Activated CD4-positive, alpha-beta memory T cell treated with anti-CD3 and anti-CD28 coated beads for 36 hours (primary cell): ENCODE data around the gene ITGAX. TPM values are rescaled to one million over a fixed set of nuclear protein-coding genes. Genes with fewer than 3 reads are reported as not detected.

Experiments used
- total RNA-seq, 2 experiments: library from RNA; stranded (reverse); gene quantifications; one replicate each; pipeline ENCODE4 v1.2.3, GENCODE V29; 2021

The ITGAX gene
- total RNA-seq, 2 experiments from 2014 or later, result 30.3 to 32.9 TPM

Other genes with a start within 250 kb of the ITGAX start
- 10 to 100 TPM; 38.5 to 40.5 TPM for gene BCKDK, start 246.8 kb upstream of the ITGAX start, total RNA-seq
- 10 to 100 TPM; 48.8 to 49.6 TPM for gene KAT8, start 237.5 kb upstream of the ITGAX start, total RNA-seq
- gene PRSS8, start 219.4 kb upstream of the ITGAX start, total RNA-seq, result not detected
- gene PRSS36, start 205.1 kb upstream of the ITGAX start, total RNA-seq, result under 1 TPM in 1 of 2 experiments, not detected in 1; 0.24 TPM
- gene FUS, start 175.0 kb upstream of the ITGAX start, total RNA-seq, result 100 to 1,000 TPM; 459 to 489 TPM
- gene PYCARD, start 152.4 kb upstream of the ITGAX start, total RNA-seq, result 10 to 100 TPM; 13.6 to 14.6 TPM
- not detected for gene TRIM72, start 141.1 kb upstream of the ITGAX start, total RNA-seq
- gene PYDC1, start 138.0 kb upstream of the ITGAX start, total RNA-seq, result not detected
- gene ITGAM, start 95.2 kb upstream of the ITGAX start, total RNA-seq, result 1 to 10 TPM; 4.1 to 5.0 TPM
- not detected for gene ITGAD, start 38.2 kb downstream of the ITGAX start, total RNA-seq
- gene COX6A2, start 73.2 kb downstream of the ITGAX start, total RNA-seq, result not detected
- gene ZNF843, start 87.6 kb downstream of the ITGAX start, total RNA-seq, result under 1 TPM; 0.17 to 0.19 TPM
- 1 to 10 TPM; 5.5 to 6.4 TPM for gene ARMC5, start 104.3 kb downstream of the ITGAX start, total RNA-seq
- gene TGFB1I1, start 117.0 kb downstream of the ITGAX start, total RNA-seq, result 1 to 10 TPM in 1 of 2 experiments, under 1 TPM in 1; 0.80 to 1.1 TPM
- under 1 TPM in 1 of 2 experiments, not detected in 1; 0.21 TPM for gene SLC5A2, start 127.9 kb downstream of the ITGAX start, total RNA-seq
- 10 to 100 TPM; 40.9 to 41.2 TPM for gene RUSF1, start 153.2 kb downstream of the ITGAX start, total RNA-seq
- not detected for gene AHSP, start 172.7 kb downstream of the ITGAX start, total RNA-seq